GM12891 (cell line): ENCODE data around the gene TANGO6.

Source experiments
- DNase-seq: peaks from one replicate; pipeline ENCODE4 v3.0.0; 2011; ENCODE audit warnings: low spot score; ENCODE audit not compliant: insufficient read length
- FAIRE-seq: peaks from 2 replicates; lab custom pipeline; 2011; peaks lifted over from hg19 to GRCh38; lab: Jason Lieb, UNC
- PAX5 ChIP-seq: IDR thresholded peaks from 2 replicates; pipeline ENCODE4 v1.6.1; 2011; ENCODE audit warnings: low read length, moderate library complexity, mild to moderate bottlenecking; ENCODE audit not compliant: insufficient read depth, severe bottlenecking
- POLR2A ChIP-seq: IDR thresholded peaks from 2 replicates; pipeline ENCODE4 v1.6.1; 2011; ENCODE audit warnings: low read depth, low read length, control low read depth
- POLR2AphosphoS5 ChIP-seq: IDR thresholded peaks from 2 replicates; pipeline ENCODE4 v1.6.1; 2011; ENCODE audit warnings: low read depth, low read length, control low read depth
- POU2F2 ChIP-seq: IDR thresholded peaks from 2 replicates; pipeline ENCODE4 v1.6.1; 2011; ENCODE audit warnings: low read depth, mild to moderate bottlenecking, control low read depth, low read length, moderate library complexity
- SPI1 ChIP-seq: IDR thresholded peaks from 2 replicates; pipeline ENCODE4 v1.6.1; 2011; ENCODE audit warnings: low read depth, low read length, control low read depth
- TAF1 ChIP-seq: IDR thresholded peaks from 2 replicates; pipeline ENCODE4 v1.6.1; 2011; ENCODE audit warnings: low read depth, low read length, control low read depth

Gene TANGO6

GRCh38 chr16:69012906-69013305 lies 169.6 kb downstream of the TANGO6 start:
- TF ChIP-seq POU2F2 = no peak
- no peak for TF ChIP-seq POLR2AphosphoS5
- no peak for TF ChIP-seq PAX5
- no peak for TF ChIP-seq TAF1
- no peak for TF ChIP-seq POLR2A
- no peak for TF ChIP-seq SPI1
- FAIRE-seq (no peak), DNase-seq (no peak)

- FAIRE-seq (no peak), DNase-seq (no peak)
- no peak for TF ChIP-seq POU2F2
- TF ChIP-seq POLR2A = no peak
- no peak for TF ChIP-seq PAX5
- no peak for TF ChIP-seq POLR2AphosphoS5
- no peak for TF ChIP-seq TAF1
- TF ChIP-seq SPI1 = no peak
Measured at GRCh38 chr16:69013991-69014390, 170.7 kb downstream of the TANGO6 start.

DNA sequence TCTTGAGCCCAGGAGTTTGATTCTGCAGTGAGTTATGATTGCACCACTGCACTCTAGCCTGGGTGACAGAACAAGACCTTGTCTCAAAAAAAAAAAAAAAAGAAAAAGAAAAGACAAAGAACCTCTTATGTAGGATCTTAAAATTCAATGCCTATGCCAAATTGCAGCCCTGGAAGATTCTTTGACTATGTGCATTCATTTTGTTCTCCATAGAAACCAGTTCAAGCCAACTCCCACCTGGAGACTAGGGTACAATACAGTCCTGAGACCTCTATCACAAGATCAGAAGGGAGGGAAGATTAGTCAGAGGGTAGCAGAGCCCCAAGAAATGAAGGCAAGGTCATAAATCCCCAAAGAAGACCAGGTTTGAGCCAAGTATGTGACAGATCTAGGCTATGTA lies 171.5 kb downstream of the TANGO6 start:
- no peak for DNase-seq
- FAIRE-seq = no peak
- TF ChIP-seq PAX5 (no peak), TAF1 (no peak), POLR2A (no peak), POLR2AphosphoS5 (no peak), POU2F2 (no peak), SPI1 (no peak)

DNA sequence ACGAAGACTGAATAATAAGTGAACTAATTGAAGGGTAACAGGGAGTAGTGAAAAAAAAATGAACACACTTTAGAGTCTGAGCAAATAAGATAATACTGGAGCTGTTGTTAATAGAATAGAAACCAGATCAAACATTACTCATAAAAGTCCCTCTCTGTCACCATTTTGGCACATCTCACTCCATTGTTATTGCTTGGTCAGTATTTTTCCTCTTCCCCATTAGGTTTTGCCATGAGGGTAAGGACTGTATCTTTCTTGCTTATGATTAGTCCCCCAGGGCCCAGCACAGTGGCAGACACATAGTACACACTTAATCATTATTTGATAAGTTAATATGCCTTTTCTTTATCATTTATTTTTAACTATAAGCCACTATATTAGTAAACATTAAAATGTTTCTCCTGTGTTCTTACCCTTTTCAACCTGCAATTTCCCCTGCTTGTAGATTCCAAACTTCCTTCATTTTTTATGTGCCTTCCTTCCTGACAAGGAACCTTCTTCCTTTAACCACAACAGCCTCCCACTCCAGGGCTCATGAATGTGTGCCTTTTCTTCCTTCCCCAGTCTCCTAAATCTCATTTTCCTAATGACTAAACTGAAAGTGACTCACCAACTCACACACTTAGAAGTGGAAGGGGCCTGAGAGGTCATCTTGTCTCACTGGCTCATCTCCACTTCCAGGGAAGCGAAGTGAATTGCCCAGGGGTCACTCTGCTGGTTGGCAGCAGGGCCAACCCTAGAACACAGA lies 173.9 kb downstream of the TANGO6 start:
- no peak for FAIRE-seq
- no peak for TF ChIP-seq SPI1
- TF ChIP-seq PAX5 = no peak
- TF ChIP-seq POLR2AphosphoS5 = no peak
- TF ChIP-seq TAF1 = no peak
- TF ChIP-seq POLR2A = no peak
- TF ChIP-seq POU2F2 = no peak
- DNase-seq = no peak

DNA sequence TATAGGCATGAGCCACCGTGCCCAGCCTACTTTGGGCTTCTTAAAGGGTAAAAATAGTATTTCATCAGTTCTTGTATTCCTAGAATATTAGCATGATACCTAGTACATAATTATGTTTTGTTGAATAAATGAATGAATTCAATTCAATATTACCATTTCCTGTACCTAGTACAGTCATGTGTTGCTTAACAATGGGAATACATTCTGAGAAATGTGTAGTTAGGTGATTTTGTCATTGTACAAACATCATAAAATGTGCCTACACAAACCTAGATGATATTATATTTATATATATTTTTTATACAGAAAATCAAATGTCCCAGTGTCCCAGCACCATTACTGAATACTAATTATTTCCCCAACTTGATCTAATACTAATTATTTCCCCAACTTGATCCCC lies 176.5 kb downstream of the TANGO6 start:
- FAIRE-seq (no peak), DNase-seq (no peak)
- TF ChIP-seq TAF1 = no peak
- no peak for TF ChIP-seq PAX5
- no peak for TF ChIP-seq POLR2AphosphoS5
- TF ChIP-seq POU2F2 = no peak
- TF ChIP-seq SPI1 = no peak

DNA sequence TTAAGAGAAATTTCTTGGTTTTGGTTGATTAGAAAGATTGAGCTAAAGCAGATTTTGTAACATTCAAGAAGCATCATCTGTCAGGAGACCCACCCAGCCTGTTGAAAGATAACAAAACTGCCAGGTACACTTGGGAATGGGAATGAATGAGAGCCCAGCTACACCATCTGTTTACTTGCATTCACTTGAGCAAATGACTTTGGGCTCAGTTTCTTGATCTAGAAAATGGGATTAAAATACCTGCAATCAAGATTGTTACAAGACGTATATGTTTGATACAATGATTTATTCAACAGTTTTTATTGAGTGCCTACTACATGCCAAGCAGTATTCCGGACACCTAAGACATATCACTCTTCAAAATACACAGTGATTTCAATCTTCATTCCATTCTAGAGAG lies 185.8 kb downstream of the TANGO6 start:
- DNase-seq (no peak), FAIRE-seq (no peak)
- no peak for TF ChIP-seq POLR2AphosphoS5

GRCh38 chr16:69031877-69032301 lies 188.6 kb downstream of the TANGO6 start:
- no peak for FAIRE-seq
- DNase-seq = no peak
- no peak for TF ChIP-seq POLR2A
- no peak for TF ChIP-seq POU2F2
- TF ChIP-seq TAF1 = no peak
- TF ChIP-seq SPI1 = no peak
- no peak for TF ChIP-seq POLR2AphosphoS5
- TF ChIP-seq PAX5 = no peak

DNA sequence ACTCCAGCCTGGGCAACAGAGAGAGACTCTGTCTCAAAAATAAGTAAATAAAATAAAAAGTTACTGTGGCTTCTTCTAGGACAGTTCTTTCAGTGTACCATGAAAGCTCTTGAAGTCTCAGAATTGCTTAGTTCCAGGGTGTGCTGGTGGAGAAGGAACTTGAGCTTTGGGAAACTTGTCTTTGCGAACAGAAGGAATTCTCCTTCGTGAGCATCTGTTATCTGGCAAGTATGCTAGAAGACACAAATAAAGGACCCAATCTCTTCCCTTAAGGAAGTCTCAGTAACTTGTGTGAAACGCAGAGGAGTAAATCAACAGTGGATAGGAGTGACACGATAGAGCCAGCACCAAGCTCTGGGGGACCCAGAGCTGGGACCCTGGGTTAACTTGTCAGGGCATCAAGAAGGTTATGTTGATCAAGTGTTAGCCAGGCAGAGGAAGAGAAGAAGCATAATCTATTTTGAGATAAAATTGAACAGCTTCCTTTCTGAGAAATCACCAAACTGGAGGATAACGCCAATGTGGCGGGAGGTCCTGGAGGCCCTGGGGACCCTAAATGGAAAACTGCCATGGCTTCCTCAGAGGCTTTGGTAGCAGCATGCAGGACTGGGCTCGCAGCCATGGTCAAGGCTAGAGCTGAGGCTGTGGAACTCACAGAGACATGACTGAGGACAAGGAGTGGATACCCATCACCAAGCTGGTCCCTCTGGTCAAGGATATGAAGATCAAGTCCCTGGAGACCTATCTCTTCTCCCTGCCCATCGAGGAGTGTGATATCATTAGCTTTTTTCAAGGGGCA lies 190.0 kb downstream of the TANGO6 start:
- FAIRE-seq (no peak), DNase-seq (no peak)
- no peak for TF ChIP-seq POU2F2
- TF ChIP-seq SPI1 = no peak
- no peak for TF ChIP-seq POLR2A

- FAIRE-seq = no peak
- no peak for DNase-seq
- TF ChIP-seq POLR2AphosphoS5 = no peak
- TF ChIP-seq POU2F2 = no peak
- TF ChIP-seq PAX5 = no peak
- no peak for TF ChIP-seq POLR2A
- no peak for TF ChIP-seq SPI1
- no peak for TF ChIP-seq TAF1
Measured at GRCh38 chr16:69035375-69035774, 192.0 kb downstream of the TANGO6 start.

- TF ChIP-seq POLR2AphosphoS5 (no peak), TAF1 (no peak), POU2F2 (no peak), SPI1 (no peak), PAX5 (no peak), POLR2A (no peak)
- FAIRE-seq (no peak), DNase-seq (no peak)
Measured at GRCh38 chr16:69036399-69037091, 193.2 kb downstream of the TANGO6 start.
